Myocyte (in vitro differentiated cells): ENCODE measurements around the gene COL24A1. TPM values are rescaled to one million over a fixed set of nuclear protein-coding genes. Genes with fewer than 3 reads are reported as not detected.
"Not testable (repeated sequence)": the region's sequence is repeated elsewhere in the genome, so short reads cannot be mapped to it uniquely, and the experiment has no call there.

Experiments used
- DNase-seq: peaks from one replicate; pipeline ENCODE4 v3.0.0-alpha.2; 2012; ENCODE audit warnings: low read depth
- total RNA-seq: library from RNA; depleted of rRNA; stranded (reverse); fragments of >200 nt; gene quantifications from 2 replicates; pipeline ENCODE4 v1.2.3, GENCODE V29; 2014

COL24A1 gene
- total RNA-seq, 1 donor from 2014 or later: 1.3 TPM

GRCh38 chr1:85898861-85899260, 257.7 kb downstream of the COL24A1 start:
- DNase-seq: no peak

GRCh38 chr1:85894651-85895050, 261.9 kb downstream of the COL24A1 start:
- peak; percentile 65 for DNase-seq

- DNase-seq: no peak
Measured at GRCh38 chr1:85892366-85892765, 264.2 kb downstream of the COL24A1 start.

- DNase-seq: no peak
Measured at GRCh38 chr1:85889870-85890269, 266.7 kb downstream of the COL24A1 start.

- DNase-seq: no peak
Measured at GRCh38 chr1:85888921-85889320, 267.7 kb downstream of the COL24A1 start.

- DNase-seq: peak; percentile 20
Measured at GRCh38 chr1:85884372-85885035, 272.1 kb downstream of the COL24A1 start.

- DNase-seq: no peak
Measured at GRCh38 chr1:85867189-85867588, 289.4 kb downstream of the COL24A1 start.

GRCh38 chr1:85865213-85865612, 291.4 kb downstream of the COL24A1 start:
- DNase-seq: peak; percentile 44

- no peak for DNase-seq
Measured at GRCh38 chr1:85864727-85865126, 291.8 kb downstream of the COL24A1 start.

GRCh38 chr1:85863639-85864038, 292.9 kb downstream of the COL24A1 start:
- not testable (repeated sequence) for DNase-seq

GRCh38 chr1:85862456-85862855, 294.1 kb downstream of the COL24A1 start:
- no peak for DNase-seq

GRCh38 chr1:85857991-85858390, 298.6 kb downstream of the COL24A1 start:
- no peak for DNase-seq

- DNase-seq: peak; percentile 59
Measured at GRCh38 chr1:85850238-85850637, 306.3 kb downstream of the COL24A1 start.

GRCh38 chr1:85849660-85850059, 306.9 kb downstream of the COL24A1 start:
- DNase-seq: no peak

- no peak for DNase-seq
Measured at GRCh38 chr1:85847356-85847755, 309.2 kb downstream of the COL24A1 start.

- DNase-seq: no peak
Measured at GRCh38 chr1:85846706-85847105, 309.9 kb downstream of the COL24A1 start.

GRCh38 chr1:85839459-85839858, 317.1 kb downstream of the COL24A1 start:
- DNase-seq: no peak

- no peak for DNase-seq
Measured at GRCh38 chr1:85838238-85838637, 318.3 kb downstream of the COL24A1 start.

GRCh38 chr1:85836736-85837135, 319.8 kb downstream of the COL24A1 start:
- DNase-seq: no peak

- DNase-seq: not testable (repeated sequence)
Measured at GRCh38 chr1:85833165-85833564, 323.4 kb downstream of the COL24A1 start.

- DNase-seq: no peak
Measured at GRCh38 chr1:85830837-85831236, 325.7 kb downstream of the COL24A1 start.

- DNase-seq: no peak
Measured at GRCh38 chr1:85824066-85824840, 332.3 kb downstream of the COL24A1 start.

GRCh38 chr1:85822696-85823095, 333.9 kb downstream of the COL24A1 start:
- no peak for DNase-seq
